HL-60/S4 treated with retinoic acid at 250 ng/mL for 4 days and 3 days (cell line): ENCODE measurements around the gene TLR8.

Source experiments
- in situ Hi-C: fragments of 300-500 bp; cut with MboI; formaldehyde crosslinking; loops from 2 replicates; pipeline ENCODE4 v1.7.0; 2022; ENCODE audit warnings: low sequenced_read_pairs

TLR8 gene

GRCh38 chrX:12906046-12906761, at the start of gene TLR8:
TSS of gene TLR8 (plus strand) at chrX:12906620. CDS start at chrX:12906707, 87 bp downstream.
- in situ Hi-C loops = no loop called here

- in situ Hi-C loops = no loop called here
Observed at GRCh38 chrX:12865359-12865758, 41.1 kb upstream of the TLR8 start.

GRCh38 chrX:12866451-12867377, 39.7 kb upstream of the TLR8 start, which contains the start of gene TLR7:
TSS of gene TLR7 (plus strand) at chrX:12867072. CDS start at chrX:12867579, 507 bp downstream.
- in situ Hi-C loops = no loop called here

GRCh38 chrX:12867685-12868084, 38.7 kb upstream of the TLR8 start:
- in situ Hi-C loops = no loop called here

GRCh38 chrX:12868747-12869146, 37.7 kb upstream of the TLR8 start:
- in situ Hi-C loops = no loop called here

- in situ Hi-C loops = no loop called here
Observed at GRCh38 chrX:12871257-12871656, 35.2 kb upstream of the TLR8 start.

GRCh38 chrX:12872741-12873140, 33.7 kb upstream of the TLR8 start:
- in situ Hi-C loops = no loop called here

GRCh38 chrX:12874581-12874980, 31.8 kb upstream of the TLR8 start:
- in situ Hi-C loops = no loop called here

GRCh38 chrX:12877386-12877785, 29.0 kb upstream of the TLR8 start:
- in situ Hi-C loops = no loop called here

GRCh38 chrX:12878536-12878935, 27.9 kb upstream of the TLR8 start:
- in situ Hi-C loops = no loop called here

GRCh38 chrX:12881914-12882313, 24.5 kb upstream of the TLR8 start:
- in situ Hi-C loops = no loop called here

GRCh38 chrX:12885508-12885907, 20.9 kb upstream of the TLR8 start:
- in situ Hi-C loops = no loop called here

GRCh38 chrX:12886545-12886944, 19.9 kb upstream of the TLR8 start:
- in situ Hi-C loops = no loop called here

- in situ Hi-C loops = no loop called here
Observed at GRCh38 chrX:12887141-12887540, 19.3 kb upstream of the TLR8 start.

GRCh38 chrX:12887767-12888166, 18.7 kb upstream of the TLR8 start:
- in situ Hi-C loops = no loop called here

- in situ Hi-C loops = no loop called here
Observed at GRCh38 chrX:12890467-12890866, 16.0 kb upstream of the TLR8 start.

- in situ Hi-C loops = no loop called here
Observed at GRCh38 chrX:12891171-12891570, 15.2 kb upstream of the TLR8 start.

- in situ Hi-C loops = no loop called here
Observed at GRCh38 chrX:12891915-12892506, 14.4 kb upstream of the TLR8 start.

- in situ Hi-C loops = no loop called here
Observed at GRCh38 chrX:12892716-12893115, 13.7 kb upstream of the TLR8 start.

- in situ Hi-C loops = no loop called here
Observed at GRCh38 chrX:12894074-12895030, 12.1 kb upstream of the TLR8 start.
